BLaER1 (cell line): ENCODE data around the gene ADGRL2.

Experiments used
- H3K27ac ChIP-seq: shearing (Covaris generic); formaldehyde crosslinking; 2 replicates; pipeline ENCODE4 v1.8.1; 2022
- H3K27me3 ChIP-seq: shearing (Covaris generic); formaldehyde crosslinking; 2 replicates; pipeline ENCODE4 v1.8.1; 2022
- H3K36me3 ChIP-seq: shearing (Covaris generic); formaldehyde crosslinking; 2 replicates; pipeline ENCODE4 v1.8.1; 2022
- H3K4me1 ChIP-seq: shearing (Covaris generic); formaldehyde crosslinking; 2 replicates; pipeline ENCODE4 v1.8.1; 2022
- H3K4me2 ChIP-seq: shearing (Covaris generic); formaldehyde crosslinking; 2 replicates; pipeline ENCODE4 v1.8.1; 2022
- H3K4me3 ChIP-seq: shearing (Covaris generic); formaldehyde crosslinking; 2 replicates; pipeline ENCODE4 v1.8.1; 2022
- H3K9ac ChIP-seq: shearing (Covaris generic); formaldehyde crosslinking; 2 replicates; pipeline ENCODE4 v1.8.1; 2022
- H3K9me3 ChIP-seq: shearing (Covaris generic); formaldehyde crosslinking; 2 replicates; pipeline ENCODE4 v1.8.1; 2022
- H4K20me1 ChIP-seq: shearing (Covaris generic); formaldehyde crosslinking; 2 replicates; pipeline ENCODE4 v1.8.1; 2022
- Cebpa-rat ChIP-seq: shearing (Covaris generic); IDR thresholded peaks from 2 replicates; pipeline ENCODE4 v1.8.1; 2022

The ADGRL2 gene

GRCh38 chr1:81800695-81801650, at the start of gene ADGRL2:
ADGRL2 (plus strand) TSS chr1:81800934; CDS start chr1:81836985, 36,051 bp downstream.
- Histone ChIP-seq H3K27ac (no peak within 1 kb of the TSS), H3K4me1 (no peaks in the 10 kb centered on the region), H3K36me3 (no peaks in the 10 kb centered on the region), H3K27me3 (no peaks in the 10 kb centered on the region), H3K9me3 (peaks cover 36% of the 10 kb centered on the region), H3K9ac (no peak within 1 kb of the TSS), H3K4me3 (0 out of 2 replicates have a peak within 1 kb of the TSS, but pooled peaks have one; percentile 5), H3K4me2 (no peak within 1 kb of the TSS), H4K20me1 (no peaks in the 10 kb centered on the region)
- TF ChIP-seq Cebpa-rat = no peak

- H3K9ac ChIP-seq = no peak overlapping the region
- no peaks in the 10 kb centered on the region for H3K36me3 ChIP-seq
- no peak overlapping the region for H3K4me3 ChIP-seq
- no peak overlapping the region for H3K4me2 ChIP-seq
- H3K9me3 ChIP-seq = no peaks in the 10 kb centered on the region
- TF ChIP-seq Cebpa-rat = no peak
- H4K20me1 ChIP-seq = no peaks in the 10 kb centered on the region
- no peak overlapping the region for H3K27ac ChIP-seq
- H3K27me3 ChIP-seq = no peaks in the 10 kb centered on the region
- no peaks in the 10 kb centered on the region for H3K4me1 ChIP-seq
Observed at GRCh38 chr1:81752840-81753239, 47.9 kb upstream of the ADGRL2 start.

- Histone ChIP-seq H3K4me2 (no peak overlapping the region), H4K20me1 (no peaks in the 10 kb centered on the region), H3K9ac (no peak overlapping the region), H3K27ac (no peak overlapping the region), H3K36me3 (no peaks in the 10 kb centered on the region), H3K4me1 (no peaks in the 10 kb centered on the region), H3K4me3 (no peak overlapping the region), H3K27me3 (no peaks in the 10 kb centered on the region), H3K9me3 (no peaks in the 10 kb centered on the region)
- no peak for TF ChIP-seq Cebpa-rat
Observed at GRCh38 chr1:81754424-81754823, 46.3 kb upstream of the ADGRL2 start.

DNA sequence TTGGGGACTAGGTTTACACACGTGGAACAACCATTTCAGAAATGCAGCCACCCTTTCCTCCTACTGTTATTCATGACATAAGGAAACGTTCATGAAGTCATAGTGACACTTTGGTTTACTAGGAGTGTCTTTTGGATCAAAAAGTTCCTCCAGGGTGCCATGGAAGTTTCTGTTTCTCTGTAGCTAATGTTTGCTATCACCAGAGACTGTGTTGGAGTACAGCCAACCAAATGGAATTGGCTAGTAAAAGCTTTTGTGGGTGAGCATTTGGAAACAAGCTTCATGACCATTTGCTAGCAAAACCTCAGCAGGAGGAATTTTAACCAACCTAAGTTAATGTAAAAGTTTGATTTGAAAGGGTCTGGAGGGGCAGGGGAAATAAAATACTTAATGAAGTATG, 43.9 kb upstream of the ADGRL2 start:
- Histone ChIP-seq H3K4me2 (no peak overlapping the region), H3K4me3 (no peak overlapping the region), H3K36me3 (no peaks in the 10 kb centered on the region), H3K4me1 (no peaks in the 10 kb centered on the region), H3K27ac (no peak overlapping the region), H3K27me3 (no peaks in the 10 kb centered on the region), H4K20me1 (no peaks in the 10 kb centered on the region), H3K9me3 (no peaks in the 10 kb centered on the region), H3K9ac (no peak overlapping the region)
- no peak for TF ChIP-seq Cebpa-rat

DNA sequence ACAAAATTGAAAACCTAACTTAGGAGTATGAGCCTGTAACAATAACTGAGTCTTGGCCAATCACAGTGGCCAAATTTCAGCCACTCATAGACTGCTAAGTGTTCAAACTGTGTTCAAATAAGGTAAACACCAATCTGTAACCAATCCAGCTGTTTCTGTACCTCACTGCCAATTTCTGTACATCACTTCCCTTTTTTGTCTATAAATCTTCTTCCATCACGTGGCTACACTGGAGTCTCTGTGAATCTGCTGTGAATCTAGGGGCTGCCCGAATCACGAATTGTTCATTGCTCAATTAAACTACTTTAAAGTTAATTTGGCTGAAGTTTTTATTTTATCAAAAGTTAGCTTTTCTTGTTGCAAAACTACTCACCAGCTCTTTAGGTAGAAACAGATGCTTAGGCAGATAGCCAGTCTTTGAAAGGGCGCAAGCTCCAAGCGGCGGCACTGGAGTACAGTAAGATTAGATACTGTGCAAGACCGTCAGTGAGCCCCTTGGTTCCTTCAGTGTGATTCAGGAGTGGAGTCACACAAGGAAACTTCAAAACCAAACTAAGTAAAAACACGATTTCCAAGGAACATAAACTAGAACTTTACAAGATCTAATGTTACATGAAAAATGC, 43.2 kb upstream of the ADGRL2 start:
- Histone ChIP-seq H3K4me1 (no peaks in the 10 kb centered on the region), H3K27ac (no peak overlapping the region), H3K27me3 (no peaks in the 10 kb centered on the region), H4K20me1 (no peaks in the 10 kb centered on the region), H3K36me3 (no peaks in the 10 kb centered on the region), H3K4me3 (no peak overlapping the region), H3K9me3 (no peaks in the 10 kb centered on the region), H3K4me2 (no peak overlapping the region), H3K9ac (no peak overlapping the region)
- no peak for TF ChIP-seq Cebpa-rat

DNA sequence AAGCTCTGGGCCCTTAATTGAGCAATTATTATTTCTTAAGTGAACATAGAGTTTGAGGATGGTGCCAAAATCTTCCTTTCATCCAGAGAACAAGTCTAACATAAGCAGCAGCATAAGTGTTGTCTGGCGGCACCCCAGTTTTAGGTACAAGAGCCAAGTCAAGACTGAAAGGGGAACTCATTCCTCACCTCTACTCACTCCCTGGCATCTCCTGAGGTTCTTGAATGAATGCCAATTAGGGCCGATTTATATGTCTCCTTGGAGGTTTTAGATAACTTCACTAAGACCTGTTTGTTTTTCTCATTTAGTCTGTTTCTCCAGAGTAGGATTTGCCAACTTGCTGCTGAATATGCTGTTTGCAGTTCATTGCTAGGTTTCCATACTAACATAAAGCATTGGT, 42.6 kb upstream of the ADGRL2 start:
- H3K4me3 ChIP-seq = no peak overlapping the region
- H4K20me1 ChIP-seq = no peaks in the 10 kb centered on the region
- H3K9ac ChIP-seq = no peak overlapping the region
- H3K9me3 ChIP-seq = no peaks in the 10 kb centered on the region
- no peak overlapping the region for H3K4me2 ChIP-seq
- H3K27me3 ChIP-seq = no peaks in the 10 kb centered on the region
- H3K36me3 ChIP-seq = no peaks in the 10 kb centered on the region
- no peak overlapping the region for H3K27ac ChIP-seq
- no peak for TF ChIP-seq Cebpa-rat
- no peaks in the 10 kb centered on the region for H3K4me1 ChIP-seq

- H3K9ac ChIP-seq = no peak overlapping the region
- no peak for TF ChIP-seq Cebpa-rat
- no peaks in the 10 kb centered on the region for H3K9me3 ChIP-seq
- no peak overlapping the region for H3K4me3 ChIP-seq
- H3K27ac ChIP-seq = no peak overlapping the region
- no peaks in the 10 kb centered on the region for H4K20me1 ChIP-seq
- no peaks in the 10 kb centered on the region for H3K36me3 ChIP-seq
- no peak overlapping the region for H3K4me2 ChIP-seq
- no peaks in the 10 kb centered on the region for H3K27me3 ChIP-seq
- no peaks in the 10 kb centered on the region for H3K4me1 ChIP-seq
Observed at GRCh38 chr1:81760477-81761097, 40.1 kb upstream of the ADGRL2 start.

DNA sequence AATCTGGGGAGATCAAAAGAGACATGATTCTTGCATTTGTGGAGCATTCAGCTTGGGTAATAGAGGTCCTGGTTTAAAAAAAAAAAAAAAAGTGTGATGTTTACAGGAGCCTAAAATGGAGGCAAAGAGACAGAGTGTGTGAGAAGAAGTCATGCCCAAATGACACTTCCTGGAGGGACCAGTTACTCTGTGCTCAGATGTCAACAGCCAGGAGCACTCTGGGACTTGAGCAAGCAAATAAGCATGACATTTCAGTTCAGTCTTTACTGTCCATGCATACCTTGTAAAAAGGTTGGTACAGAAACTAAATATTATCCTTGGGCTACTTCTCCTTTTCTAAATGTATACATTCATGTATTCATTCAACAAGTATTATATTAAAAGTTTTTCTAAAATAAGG, 25.2 kb upstream of the ADGRL2 start:
- H3K27ac ChIP-seq = no peak overlapping the region
- TF ChIP-seq Cebpa-rat = no peak
- H4K20me1 ChIP-seq = no peaks in the 10 kb centered on the region
- no peak overlapping the region for H3K4me2 ChIP-seq
- H3K27me3 ChIP-seq = no peaks in the 10 kb centered on the region
- H3K36me3 ChIP-seq = no peaks in the 10 kb centered on the region
- H3K4me1 ChIP-seq = no peaks in the 10 kb centered on the region
- no peaks in the 10 kb centered on the region for H3K9me3 ChIP-seq
- H3K9ac ChIP-seq = no peak overlapping the region
- no peak overlapping the region for H3K4me3 ChIP-seq

DNA sequence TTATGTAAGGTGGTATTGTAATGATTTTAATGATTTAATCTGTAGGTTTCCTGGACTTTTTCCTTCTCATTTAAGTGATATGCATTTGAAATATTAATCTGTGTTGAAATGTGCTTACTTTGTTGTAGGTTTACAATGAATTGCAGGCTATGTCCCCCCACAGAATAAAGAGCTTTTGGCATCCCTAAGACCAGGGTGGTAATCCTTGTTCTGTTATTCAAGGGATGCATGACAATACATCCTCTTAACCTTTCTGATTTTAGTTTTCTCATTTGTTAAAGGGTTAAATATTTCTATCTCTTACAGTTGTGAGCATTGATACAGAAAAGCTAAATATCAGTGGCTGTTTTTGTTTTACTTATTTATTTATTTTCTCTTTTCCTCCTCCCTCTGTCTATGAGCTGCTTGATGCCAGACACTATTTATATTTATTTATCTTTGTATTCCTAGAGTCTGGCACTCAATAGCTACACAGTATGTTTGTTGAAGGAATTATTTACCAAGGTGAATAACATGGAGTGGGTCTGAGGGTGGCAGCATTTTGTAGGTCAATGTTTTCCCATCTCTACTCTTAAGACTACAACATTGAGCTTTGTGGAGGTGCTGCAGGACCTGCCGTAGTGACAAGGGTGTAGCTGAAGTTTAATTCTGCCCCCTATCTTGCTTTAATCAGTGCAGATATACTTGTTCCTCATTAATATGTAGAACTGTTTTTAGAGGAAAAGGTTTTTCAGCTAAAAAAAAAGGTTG, 19.9 kb upstream of the ADGRL2 start:
- Histone ChIP-seq H3K27ac (no peak overlapping the region), H3K4me1 (no peaks in the 10 kb centered on the region), H3K36me3 (no peaks in the 10 kb centered on the region), H3K9ac (no peak overlapping the region), H3K4me2 (no peak overlapping the region), H3K9me3 (no peaks in the 10 kb centered on the region), H4K20me1 (no peaks in the 10 kb centered on the region), H3K4me3 (no peak overlapping the region), H3K27me3 (no peaks in the 10 kb centered on the region)
- TF ChIP-seq Cebpa-rat = no peak
